GM21619 (cell line): ENCODE measurements around the gene VAPB.

Experiments
- ATAC-seq: cut with Tn5 transposase; IDR thresholded peaks from one replicate; pipeline ENCODE4 v1.9.1; 2021; ENCODE audit not compliant: unreplicated experiment

VAPB gene

DNA sequence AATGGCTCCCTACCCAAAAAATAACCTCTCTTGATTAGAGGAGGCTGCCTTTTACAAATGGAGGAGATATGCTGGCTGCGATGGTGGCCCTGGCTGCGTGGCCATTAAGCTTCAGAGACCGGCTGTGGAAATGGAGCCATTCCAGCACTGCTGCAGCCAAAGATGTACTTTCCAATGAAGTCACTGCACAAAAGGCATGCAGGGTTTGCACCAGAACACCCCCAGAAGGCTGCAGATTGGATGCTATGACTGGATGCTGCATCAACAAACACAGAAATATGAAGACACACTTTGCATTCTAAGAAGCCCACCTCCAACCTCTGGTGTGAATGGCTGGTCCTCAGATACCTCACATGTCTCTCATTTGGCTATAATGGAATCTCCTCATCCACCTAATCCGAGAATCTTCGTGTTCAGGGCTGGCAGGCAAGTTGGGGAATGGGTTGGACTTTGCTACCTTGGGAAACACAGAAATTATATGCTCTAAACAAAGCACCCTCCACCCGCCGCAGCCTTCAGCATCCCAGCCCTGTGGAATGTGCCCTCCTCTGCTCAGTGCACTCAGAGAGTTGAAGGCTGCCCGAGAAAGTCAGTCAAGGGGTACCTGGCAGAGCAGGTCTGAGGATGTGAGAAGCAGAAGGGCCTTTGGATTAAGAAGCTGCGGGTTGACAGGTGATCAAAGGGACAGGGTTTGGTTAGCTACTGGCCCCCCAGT is 90.9 kb downstream of the VAPB start:
- no peak for ATAC-seq

DNA sequence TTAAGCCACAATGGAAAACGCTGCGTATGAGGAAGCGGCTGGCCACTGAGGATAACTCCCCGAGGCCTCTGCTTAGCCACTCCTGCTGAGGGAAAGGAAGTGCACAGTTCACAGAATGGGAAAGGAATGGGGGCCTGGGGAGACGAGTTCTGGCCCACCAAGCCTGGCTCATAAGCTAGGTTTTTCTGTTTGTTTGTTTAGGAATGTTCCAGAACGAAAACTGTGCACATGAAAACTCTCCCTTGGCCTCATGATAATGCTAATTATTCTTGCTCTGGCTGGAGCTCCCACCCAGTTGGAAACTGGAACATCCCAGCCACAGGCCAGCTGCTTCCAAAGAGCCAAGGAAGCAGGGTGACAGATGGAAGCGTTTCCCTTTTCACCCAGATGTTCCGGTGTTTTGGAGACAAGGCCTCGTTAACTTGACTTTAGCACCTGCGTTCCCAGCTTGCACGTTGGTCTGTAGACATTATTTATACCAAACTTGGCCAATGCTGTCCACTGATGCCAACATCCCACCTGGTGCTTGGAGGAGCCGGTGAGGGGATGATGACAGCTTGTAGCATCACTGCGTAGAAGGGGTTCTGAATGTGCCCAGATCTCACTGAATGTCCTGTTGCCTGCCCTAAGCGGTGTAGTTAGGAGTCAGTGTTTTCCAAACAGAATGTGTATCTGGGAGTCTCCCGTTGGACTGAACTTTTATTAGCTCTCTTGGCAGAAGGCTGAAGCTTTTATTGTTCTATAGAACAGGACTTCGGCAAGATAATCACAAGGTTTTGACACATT is 91.7 kb downstream of the VAPB start:
- no peak for ATAC-seq

- ATAC-seq = no peak
Measured at GRCh38 chr20:58481481-58482021, 92.5 kb downstream of the VAPB start.

DNA sequence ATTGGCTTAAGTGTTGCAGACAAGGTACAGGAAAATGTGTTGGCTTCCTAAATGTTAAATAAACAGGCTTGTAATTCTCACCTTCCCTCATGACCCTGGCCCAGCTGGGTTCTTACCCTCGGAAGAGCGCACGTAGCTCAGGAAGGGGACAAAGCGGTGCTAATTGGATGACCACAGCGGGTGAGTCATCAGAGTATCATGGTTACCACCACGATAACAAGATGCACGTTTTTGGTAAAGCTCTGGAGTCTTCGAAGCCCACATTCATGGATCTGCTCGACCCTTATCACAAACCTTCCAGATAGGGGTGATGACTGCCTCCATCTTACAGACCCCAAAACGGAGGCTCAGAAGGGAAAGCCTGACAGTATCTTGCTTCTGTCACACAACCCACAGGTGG is 93.4 kb downstream of the VAPB start:
- no peak for ATAC-seq

- ATAC-seq = no peak
Measured at GRCh38 chr20:58483051-58483450, 94.0 kb downstream of the VAPB start.

DNA sequence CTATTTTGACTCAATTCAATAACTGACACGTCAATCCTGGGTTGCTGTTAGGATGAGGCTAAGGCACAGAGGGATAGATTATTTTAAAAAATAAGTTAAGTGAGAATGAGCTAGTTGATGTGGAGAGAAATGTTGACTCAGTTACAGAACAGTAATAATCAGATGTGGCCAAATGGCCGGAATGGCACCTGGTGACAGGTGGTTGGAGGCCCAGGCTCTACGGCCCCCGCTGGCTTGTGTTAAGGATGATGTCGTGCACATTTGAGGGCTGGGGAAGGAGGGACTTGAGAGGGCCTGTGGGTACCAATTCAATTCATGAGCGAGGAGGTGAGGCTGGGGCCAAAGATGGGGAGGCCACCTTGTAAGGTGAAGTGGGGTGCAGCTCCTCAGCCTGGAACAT is 94.4 kb downstream of the VAPB start:
- ATAC-seq = no peak

- no peak for ATAC-seq
Measured at GRCh38 chr20:58485393-58485792, 96.4 kb downstream of the VAPB start.

- ATAC-seq = no peak
Measured at GRCh38 chr20:58486207-58486606, 97.2 kb downstream of the VAPB start.

- ATAC-seq = no peak
Measured at GRCh38 chr20:58492074-58492718, 103.2 kb downstream of the VAPB start.

- no peak for ATAC-seq
Measured at GRCh38 chr20:58492795-58493524, 103.9 kb downstream of the VAPB start.

DNA sequence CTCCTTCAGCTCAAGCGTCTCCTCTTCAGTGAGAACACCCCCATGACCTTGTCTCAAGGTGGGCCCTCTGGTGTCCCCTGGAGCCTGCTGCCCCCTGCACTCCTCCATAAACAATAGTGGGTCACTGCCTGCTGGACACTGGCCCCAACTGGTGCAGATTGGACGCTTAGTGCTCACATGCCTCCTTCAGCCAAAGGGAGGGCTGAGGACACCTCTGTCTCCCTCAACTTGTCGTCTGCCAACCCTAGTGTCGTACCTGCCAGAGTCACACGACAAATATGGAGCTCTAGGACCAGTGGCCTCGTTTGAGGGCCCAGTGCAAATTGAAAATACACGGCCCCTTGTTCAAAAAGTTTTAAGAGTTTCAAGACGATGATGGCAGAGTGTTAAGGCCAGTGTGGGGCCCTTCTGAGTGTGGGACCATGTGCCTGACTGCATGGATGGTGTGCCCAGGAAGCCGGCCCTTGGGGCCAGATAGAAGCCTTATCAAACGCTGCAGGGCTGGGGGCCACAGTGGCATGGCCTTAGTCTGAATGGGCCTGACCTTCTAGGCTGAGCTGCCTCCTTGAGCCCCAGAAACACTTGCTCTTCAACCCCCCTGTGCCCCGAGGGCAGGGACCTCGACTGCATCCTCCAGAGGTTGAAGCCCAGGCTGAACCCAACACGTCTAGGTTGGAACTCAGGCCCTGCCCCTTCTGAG is 106.0 kb downstream of the VAPB start:
- ATAC-seq = no peak

GRCh38 chr20:58495623-58496428 is 106.8 kb downstream of the VAPB start:
- ATAC-seq = no peak

- no peak for ATAC-seq
Measured at GRCh38 chr20:58496429-58496769, 107.4 kb downstream of the VAPB start.

- no peak for ATAC-seq
Measured at GRCh38 chr20:58497076-58497641, 108.1 kb downstream of the VAPB start.

DNA sequence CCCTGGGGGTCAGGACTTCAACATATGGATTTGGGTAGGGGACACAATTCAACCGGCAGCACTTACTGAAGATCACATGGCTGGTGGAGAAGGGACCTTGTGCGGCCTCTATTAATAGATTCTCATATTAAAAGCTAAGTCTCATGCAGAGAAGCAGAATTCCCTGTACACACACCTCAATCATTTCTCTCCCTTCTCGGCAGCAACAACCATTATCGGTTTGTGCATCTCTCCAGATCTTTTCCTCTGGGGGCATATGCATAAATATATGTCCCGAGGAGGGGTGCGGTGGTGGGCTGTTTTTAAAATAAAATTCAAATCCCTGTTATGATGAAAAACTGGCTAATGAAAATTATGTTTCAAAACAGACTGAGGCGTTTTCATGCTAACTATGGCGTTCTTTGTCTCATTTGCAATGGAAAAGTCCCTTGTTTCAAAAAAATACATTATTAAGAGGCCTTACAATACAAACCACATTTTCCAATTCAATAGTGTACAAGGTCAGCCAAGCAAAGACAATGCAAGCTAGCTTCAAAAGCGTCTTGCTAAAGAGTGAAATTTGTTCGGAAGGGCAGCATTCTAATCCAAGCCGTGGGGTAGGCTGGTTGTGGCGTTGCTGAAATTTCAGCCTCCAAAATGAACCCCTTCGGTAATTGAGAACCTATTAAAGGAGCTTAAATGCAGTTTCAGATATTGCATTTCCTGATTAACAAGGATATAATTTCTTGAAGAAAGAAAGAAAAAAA is 108.9 kb downstream of the VAPB start:
- ATAC-seq = no peak

DNA sequence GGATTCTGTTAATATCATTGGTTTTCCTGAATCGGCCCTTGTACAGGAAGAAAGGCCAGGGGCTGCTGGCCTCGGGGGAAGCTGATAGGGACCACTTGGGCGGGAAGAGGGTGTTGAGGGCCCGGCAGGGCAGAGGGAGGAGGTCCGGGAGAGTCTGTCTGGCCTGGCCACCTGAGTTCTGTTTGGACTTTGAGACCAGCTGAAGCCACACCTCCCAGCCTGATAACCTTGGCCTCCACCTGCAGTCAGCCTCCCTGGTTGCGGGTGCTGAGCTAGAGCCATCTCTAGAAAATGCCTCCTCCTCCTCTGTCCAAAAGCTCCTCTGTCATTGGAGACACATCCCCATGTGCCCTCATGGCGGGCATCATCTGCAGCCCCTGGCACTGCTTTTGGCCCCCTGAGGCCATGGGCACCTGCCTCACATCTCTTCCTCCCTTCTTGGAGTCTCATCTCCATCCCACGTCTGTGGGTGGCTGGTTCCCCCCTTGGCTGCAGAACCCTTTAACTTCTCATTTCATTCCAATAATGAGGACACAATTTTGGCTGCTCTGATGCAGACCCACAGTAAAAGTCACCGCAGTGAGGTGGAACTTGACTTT is 109.5 kb downstream of the VAPB start:
- ATAC-seq = no peak

- ATAC-seq = no peak
Measured at GRCh38 chr20:58500256-58500655, 111.2 kb downstream of the VAPB start.
